CD4-positive, alpha-beta T cell treated with Interleukin-6 for 4 hours (primary cell): Measurements from ENCODE around the gene UFSP2.

Experiments used
- DNase-seq: peaks from one replicate; pipeline ENCODE4 v3.0.0-alpha.2; 2020; ENCODE audit warnings: mixed read lengths

UFSP2 gene

GRCh38 chr4:185425647-185426352 lies at the start of gene UFSP2:
Gene UFSP2 (minus strand): TSS chr4:185425964. CDS start chr4:185425868, 96 bp downstream.
- peak; percentile 89 for DNase-seq

- DNase-seq = no peak
Measured at GRCh38 chr4:185473247-185473646, 47.5 kb upstream of the UFSP2 start.

- DNase-seq = no peak
Measured at GRCh38 chr4:185472103-185472542, 46.4 kb upstream of the UFSP2 start.

- DNase-seq = peak; percentile 95
Measured at GRCh38 chr4:185471235-185472102, 45.7 kb upstream of the UFSP2 start, which contains the start of gene CCDC110. Gene CCDC110 (minus strand): TSS chr4:185471733. CDS start chr4:185471683, 50 bp downstream.

GRCh38 chr4:185470501-185471195 lies 44.9 kb upstream of the UFSP2 start:
- DNase-seq = peak; percentile 62

GRCh38 chr4:185469580-185470154 lies 43.9 kb upstream of the UFSP2 start:
- DNase-seq = no peak

GRCh38 chr4:185468999-185469398 lies 43.2 kb upstream of the UFSP2 start:
- DNase-seq = no peak

- DNase-seq = no peak
Measured at GRCh38 chr4:185467991-185468390, 42.2 kb upstream of the UFSP2 start.

- no peak for DNase-seq
Measured at GRCh38 chr4:185467101-185467500, 41.3 kb upstream of the UFSP2 start.

- DNase-seq = no peak
Measured at GRCh38 chr4:185465707-185466106, 39.9 kb upstream of the UFSP2 start.

- DNase-seq = no peak
Measured at GRCh38 chr4:185464887-185465286, 39.1 kb upstream of the UFSP2 start.

GRCh38 chr4:185464183-185464582 lies 38.4 kb upstream of the UFSP2 start:
- no peak for DNase-seq

GRCh38 chr4:185463541-185463940 lies 37.8 kb upstream of the UFSP2 start:
- DNase-seq = no peak

GRCh38 chr4:185461565-185461964 lies 35.8 kb upstream of the UFSP2 start:
- no peak for DNase-seq

- no peak for DNase-seq
Measured at GRCh38 chr4:185457136-185457535, 31.4 kb upstream of the UFSP2 start.

GRCh38 chr4:185456131-185456530 lies 30.4 kb upstream of the UFSP2 start:
- DNase-seq = no peak

- DNase-seq = no peak
Measured at GRCh38 chr4:185445209-185445608, 19.4 kb upstream of the UFSP2 start.

GRCh38 chr4:185441479-185441878 lies 15.7 kb upstream of the UFSP2 start:
- no peak for DNase-seq

GRCh38 chr4:185437809-185438208 lies 12.0 kb upstream of the UFSP2 start:
- DNase-seq = no peak

GRCh38 chr4:185435466-185435865 lies 9.7 kb upstream of the UFSP2 start:
- no peak for DNase-seq

- no peak for DNase-seq
Measured at GRCh38 chr4:185429660-185430059, 3.9 kb upstream of the UFSP2 start.

- no peak for DNase-seq
Measured at GRCh38 chr4:185426960-185427688, 1.4 kb upstream of the UFSP2 start.
